Colonic mucosa (tissue), 4 donors: ENCODE results near the gene STXBP6. TPM values are rescaled to one million over a fixed set of nuclear protein-coding genes. Genes with fewer than 3 reads are reported as not detected.

Experiments
- DNase-seq: peaks from one replicate; pipeline ENCODE4 v3.0.0-alpha.2; 2020
- H3K27ac ChIP-seq: fragments of 200-600 bp; one replicate; pipeline ENCODE4 v1.8.0; 2021
- H3K27me3 ChIP-seq: fragments of 200-600 bp; one replicate; pipeline ENCODE4 v1.8.0; 2021
- H3K36me3 ChIP-seq: fragments of 200-600 bp; one replicate; pipeline ENCODE4 v1.8.0; 2021
- H3K4me1 ChIP-seq: fragments of 200-600 bp; one replicate; pipeline ENCODE4 v1.8.0; 2021; ENCODE audit warnings: mild to moderate bottlenecking
- H3K4me3 ChIP-seq: fragments of 200-600 bp; one replicate; pipeline ENCODE4 v1.8.0; 2021
- H3K9ac ChIP-seq, 2 donors: one replicate each; pipeline ENCODE4 v1.7.0; 2013; ENCODE audit warnings: control low read depth in 2 of 2, low read depth in 2 of 2, low read length in 2 of 2
- H3K9me3 ChIP-seq: fragments of 200-600 bp; one replicate; pipeline ENCODE4 v1.8.0; 2021
- CTCF ChIP-seq: fragments of 200-600 bp; IDR thresholded peaks from one replicate; pipeline ENCODE4 v1.8.0; 2022; ENCODE audit warnings: antibody characterized with exemption, mild to moderate bottlenecking
- intact Hi-C: fragments of 100-400 bp; cut with DNase I; formaldehyde crosslinking; loops from one replicate; pipeline ENCODE4 v1.14.1; 2022
- total RNA-seq, 2 donors: library from RNA; stranded (reverse); fragmentation: NEBNext Ultra II Directional in 1 of 2; extraction: Animal tissue kit (Norgen Biotek cat#: 25700) in 1 of 2; gene quantifications; one replicate each; pipeline ENCODE4 v1.2.1, GENCODE V29; 2021
- donor health status: healthy.
- donor health status: DM: no; HTN: no; CAD: no.
- donor health status: DM: no; HTN: no; CAD: no.

The STXBP6 gene
- total RNA-seq, 2 donors from 2014 or later = 23.7 to 26.1 TPM

GRCh38 chr14:25014440-25014839 lies 35.5 kb downstream of the STXBP6 start:
- no peak for DNase-seq
- Histone ChIP-seq H3K9ac (no peak overlapping the region), H3K27me3 (no peaks in the 10 kb centered on the region), H3K36me3 (no peaks in the 10 kb centered on the region), H3K4me3 (no peak overlapping the region), H3K4me1 (peaks cover 7% of the 10 kb centered on the region), H3K27ac (no peak overlapping the region), H3K9me3 (no peaks in the 10 kb centered on the region)
- intact Hi-C loops = no loop called here
- no peak for TF ChIP-seq CTCF

GRCh38 chr14:25011095-25011494 lies 38.9 kb downstream of the STXBP6 start:
- no peaks in the 10 kb centered on the region for H3K27me3 ChIP-seq
- H3K36me3 ChIP-seq = no peaks in the 10 kb centered on the region
- H3K9ac ChIP-seq = no peak overlapping the region
- no peak for DNase-seq
- no peak overlapping the region for H3K27ac ChIP-seq
- TF ChIP-seq CTCF = no peak
- no peaks in the 10 kb centered on the region for H3K9me3 ChIP-seq
- H3K4me3 ChIP-seq = no peak overlapping the region
- H3K4me1 ChIP-seq = peaks cover 11% of the 10 kb centered on the region
- intact Hi-C loops = no loop called here

- no peak for DNase-seq
- Histone ChIP-seq H3K9ac (no peak overlapping the region), H3K36me3 (no peaks in the 10 kb centered on the region), H3K27me3 (no peaks in the 10 kb centered on the region), H3K9me3 (no peaks in the 10 kb centered on the region), H3K4me3 (no peak overlapping the region), H3K27ac (no peak overlapping the region), H3K4me1 (peaks cover 11% of the 10 kb centered on the region)
- intact Hi-C loops = no loop called here
- TF ChIP-seq CTCF = no peak
Observed at GRCh38 chr14:25010471-25010870, 39.5 kb downstream of the STXBP6 start.

GRCh38 chr14:25009891-25010290 lies 40.1 kb downstream of the STXBP6 start:
- Histone ChIP-seq H3K27me3 (no peaks in the 10 kb centered on the region), H3K36me3 (no peaks in the 10 kb centered on the region), H3K9me3 (no peaks in the 10 kb centered on the region), H3K4me3 (no peak overlapping the region), H3K9ac (no peak overlapping the region), H3K4me1 (peaks cover 11% of the 10 kb centered on the region), H3K27ac (no peak overlapping the region)
- TF ChIP-seq CTCF = no peak
- intact Hi-C loops = no loop called here
- DNase-seq = no peak

- H3K9me3 ChIP-seq = no peaks in the 10 kb centered on the region
- DNase-seq = no peak
- H3K4me3 ChIP-seq = no peak overlapping the region
- H3K9ac ChIP-seq = no peak overlapping the region
- intact Hi-C loops = no loop called here
- no peaks in the 10 kb centered on the region for H3K27me3 ChIP-seq
- H3K4me1 ChIP-seq = peaks cover 11% of the 10 kb centered on the region
- no peaks in the 10 kb centered on the region for H3K36me3 ChIP-seq
- no peak for TF ChIP-seq CTCF
- no peak overlapping the region for H3K27ac ChIP-seq
Observed at GRCh38 chr14:25007832-25008231, 42.1 kb downstream of the STXBP6 start.
